SK-N-MC (cell line): ENCODE measurements around the gene SIGLECL1.

Experiments used
- EZH2 ChIP-seq: fragments of 200-600 bp; sonication (generic); IDR thresholded peaks from one replicate; pipeline ENCODE4 v1.6.1; 2017; ENCODE audit warnings: antibody characterized with exemption
- FOXP2 ChIP-seq: optimal IDR thresholded peaks from 2 replicates; pipeline ENCODE3; 2011; ENCODE audit warnings: mild to moderate bottlenecking, moderate library complexity; ENCODE audit not compliant: insufficient read depth; ENCODE audit errors: extremely low read length, control extremely low read depth
- POLR2AphosphoS5 ChIP-seq: IDR thresholded peaks from 2 replicates; pipeline ENCODE4 v1.6.1; 2012; ENCODE audit warnings: mild to moderate bottlenecking, low read depth, low read length, borderline replicate concordance

- TF ChIP-seq EZH2 (no peak), POLR2AphosphoS5 (no peak), FOXP2 (no peak)
Observed at GRCh38 chr19:51294211-51294976, 43.5 kb downstream of the SIGLECL1 start.
